GM21423 (cell line): Measurements from ENCODE around the gene SLC34A1.
"Not testable (repeated sequence)": the region's sequence is repeated elsewhere in the genome, so short reads cannot be mapped to it uniquely, and the experiment has no call there.

Source experiments
- ATAC-seq: cut with Tn5 transposase; IDR thresholded peaks from one replicate; pipeline ENCODE4 v1.9.1; 2021; ENCODE audit warnings: mild to moderate bottlenecking, moderate library complexity; ENCODE audit not compliant: unreplicated experiment

The SLC34A1 gene, protein sequence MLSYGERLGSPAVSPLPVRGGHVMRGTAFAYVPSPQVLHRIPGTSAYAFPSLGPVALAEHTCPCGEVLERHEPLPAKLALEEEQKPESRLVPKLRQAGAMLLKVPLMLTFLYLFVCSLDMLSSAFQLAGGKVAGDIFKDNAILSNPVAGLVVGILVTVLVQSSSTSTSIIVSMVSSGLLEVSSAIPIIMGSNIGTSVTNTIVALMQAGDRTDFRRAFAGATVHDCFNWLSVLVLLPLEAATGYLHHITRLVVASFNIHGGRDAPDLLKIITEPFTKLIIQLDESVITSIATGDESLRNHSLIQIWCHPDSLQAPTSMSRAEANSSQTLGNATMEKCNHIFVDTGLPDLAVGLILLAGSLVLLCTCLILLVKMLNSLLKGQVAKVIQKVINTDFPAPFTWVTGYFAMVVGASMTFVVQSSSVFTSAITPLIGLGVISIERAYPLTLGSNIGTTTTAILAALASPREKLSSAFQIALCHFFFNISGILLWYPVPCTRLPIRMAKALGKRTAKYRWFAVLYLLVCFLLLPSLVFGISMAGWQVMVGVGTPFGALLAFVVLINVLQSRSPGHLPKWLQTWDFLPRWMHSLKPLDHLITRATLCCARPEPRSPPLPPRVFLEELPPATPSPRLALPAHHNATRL

DNA sequence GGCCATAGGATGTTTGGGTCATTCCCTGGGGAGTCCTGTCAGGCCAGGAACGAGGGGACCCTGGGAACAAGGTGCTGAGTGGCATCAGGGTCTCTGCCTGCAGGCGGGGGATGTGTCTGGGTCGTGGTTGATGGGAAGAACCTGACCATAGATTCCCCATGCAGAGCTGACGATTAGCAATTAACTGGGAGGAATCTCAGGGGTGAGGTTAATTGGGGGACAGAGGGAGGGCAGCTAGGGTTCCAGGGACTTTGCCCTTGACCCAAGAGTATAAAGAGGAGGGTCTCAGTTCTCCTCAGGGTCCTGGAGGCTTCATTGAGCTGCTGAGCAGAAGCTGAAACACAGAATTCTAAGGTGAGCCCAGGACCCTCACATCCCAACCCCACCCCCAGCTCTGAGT, at the start of gene SLC34A1:
TSS of gene SLC34A1 (plus strand) at position 301 of the 400 bp plus-strand sequence. CDS start 1,308 bp downstream, outside the sequence.
- no peak for ATAC-seq

DNA sequence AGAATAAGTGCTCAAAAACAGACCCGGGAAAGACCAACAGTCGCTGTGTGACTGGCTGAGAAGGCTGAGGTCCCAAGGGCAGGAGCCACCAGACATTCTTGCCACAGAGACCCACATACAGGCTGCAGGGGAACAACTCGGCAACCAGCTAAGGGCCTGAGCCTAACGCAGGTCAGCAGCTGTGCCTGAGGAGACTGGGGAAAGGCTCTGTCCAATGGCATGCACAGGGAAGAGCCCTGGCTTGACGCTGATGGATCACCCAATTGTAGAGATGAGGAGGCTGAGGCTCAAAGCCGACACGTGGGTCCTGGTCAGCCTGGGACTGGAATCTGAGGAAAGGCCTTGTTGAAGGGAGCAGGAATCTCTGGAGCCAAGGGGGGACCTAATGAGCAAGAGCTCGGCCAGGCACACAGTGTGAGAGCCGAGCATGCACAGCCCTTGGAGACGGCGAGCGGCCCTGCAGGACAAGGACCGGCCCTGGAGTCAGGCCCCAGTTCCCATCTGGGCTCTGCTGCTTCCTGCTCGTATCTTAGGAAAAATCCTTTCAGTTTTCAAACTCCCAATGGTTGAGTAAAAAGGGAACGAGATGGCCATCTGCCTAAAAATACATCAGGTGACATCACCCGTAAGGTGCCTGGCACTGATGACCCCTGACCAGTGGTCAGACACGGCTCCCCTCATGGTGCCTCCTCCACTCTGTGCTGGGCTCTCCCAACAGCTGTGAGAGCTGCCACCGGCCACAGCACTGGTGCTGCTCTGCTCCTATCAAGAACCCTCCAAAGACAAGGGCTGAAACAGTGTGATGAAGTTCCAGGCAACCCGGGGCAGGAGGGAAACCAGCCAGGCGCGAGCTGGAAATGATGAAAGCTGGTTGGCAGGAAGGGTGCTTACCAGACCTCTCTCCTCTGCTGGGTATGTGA, 49.2 kb upstream of the SLC34A1 start:
- ATAC-seq = no peak

DNA sequence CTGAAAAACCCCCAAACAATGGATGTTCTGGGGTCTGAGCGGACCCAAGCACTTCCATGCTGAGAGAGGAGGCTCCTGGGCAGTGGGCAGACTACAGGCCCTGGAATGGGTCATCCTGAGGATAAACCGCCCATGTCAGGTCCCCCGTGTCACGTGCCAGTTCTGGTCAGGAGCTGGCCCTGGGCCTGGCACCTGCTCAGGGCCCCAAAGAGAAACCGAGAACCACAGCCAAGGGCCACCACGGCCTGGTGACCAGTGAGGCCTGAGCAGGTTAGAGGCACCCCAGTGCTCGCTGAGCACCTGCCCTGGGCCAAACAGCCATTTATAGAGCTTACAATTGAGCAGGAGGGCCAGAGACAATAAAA, 48.6 kb upstream of the SLC34A1 start:
- no peak for ATAC-seq

DNA sequence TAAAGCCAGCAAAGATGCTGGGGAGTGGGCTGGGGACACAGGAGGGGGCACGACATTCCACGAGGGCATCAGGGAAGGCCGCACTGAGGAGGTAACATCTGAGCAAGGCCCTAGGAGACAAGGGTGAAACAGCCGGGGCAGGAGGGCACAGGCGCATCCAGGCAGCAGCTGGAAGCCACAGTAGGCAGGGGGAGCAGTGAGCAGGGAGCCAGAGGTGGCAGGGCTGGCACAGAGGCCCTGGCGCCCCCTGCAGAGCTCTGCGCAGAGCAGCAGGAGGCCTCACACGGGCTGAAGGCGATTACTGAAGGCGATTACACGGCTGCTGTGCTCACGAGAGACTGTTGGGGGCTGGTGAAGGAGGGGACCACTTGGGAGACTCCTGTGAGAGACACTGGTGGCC, 48.1 kb upstream of the SLC34A1 start:
- no peak for ATAC-seq

DNA sequence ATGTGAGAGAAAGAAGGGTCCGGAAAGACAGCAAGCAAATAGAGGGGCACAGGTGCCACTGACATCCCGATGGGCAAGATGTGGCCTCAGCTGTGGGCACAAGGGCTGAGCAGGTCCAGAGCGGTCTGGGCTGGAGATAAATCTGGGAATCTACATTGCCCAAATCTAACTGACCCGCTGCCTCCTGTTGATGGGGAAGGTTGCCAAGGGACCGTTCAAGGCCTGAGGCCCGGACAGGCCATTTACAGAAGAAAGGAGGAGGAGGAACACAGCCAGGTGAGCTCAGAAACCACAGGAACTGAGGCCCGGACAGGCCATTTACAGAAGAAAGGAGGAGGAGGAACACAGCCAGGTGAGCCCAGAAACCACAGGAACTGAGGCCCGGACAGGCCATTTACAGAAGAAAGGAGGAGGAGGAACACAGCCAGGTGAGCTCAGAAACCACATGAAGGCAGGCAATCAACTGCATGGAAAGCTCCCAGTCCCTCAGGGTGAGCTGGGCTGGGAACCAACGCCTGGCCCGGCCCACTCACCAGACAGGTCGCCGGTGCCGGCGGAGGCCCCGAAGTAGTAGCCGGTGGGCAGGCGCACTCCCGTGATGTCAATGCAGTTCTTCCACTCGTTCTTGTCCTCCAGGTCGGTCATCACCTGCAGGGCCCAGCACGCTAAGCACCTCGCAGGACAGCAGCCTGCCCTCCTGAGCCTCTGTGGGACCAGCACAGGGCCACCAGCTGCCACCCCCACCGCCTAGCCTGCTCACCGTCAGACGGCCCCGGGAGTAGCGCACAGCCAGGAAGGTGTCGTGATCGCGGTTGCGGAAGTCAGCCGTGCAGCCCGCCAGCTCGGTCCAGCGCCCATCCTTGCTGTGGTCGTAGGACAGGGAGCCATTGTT, 47.4 kb upstream of the SLC34A1 start:
- ATAC-seq = no peak

DNA sequence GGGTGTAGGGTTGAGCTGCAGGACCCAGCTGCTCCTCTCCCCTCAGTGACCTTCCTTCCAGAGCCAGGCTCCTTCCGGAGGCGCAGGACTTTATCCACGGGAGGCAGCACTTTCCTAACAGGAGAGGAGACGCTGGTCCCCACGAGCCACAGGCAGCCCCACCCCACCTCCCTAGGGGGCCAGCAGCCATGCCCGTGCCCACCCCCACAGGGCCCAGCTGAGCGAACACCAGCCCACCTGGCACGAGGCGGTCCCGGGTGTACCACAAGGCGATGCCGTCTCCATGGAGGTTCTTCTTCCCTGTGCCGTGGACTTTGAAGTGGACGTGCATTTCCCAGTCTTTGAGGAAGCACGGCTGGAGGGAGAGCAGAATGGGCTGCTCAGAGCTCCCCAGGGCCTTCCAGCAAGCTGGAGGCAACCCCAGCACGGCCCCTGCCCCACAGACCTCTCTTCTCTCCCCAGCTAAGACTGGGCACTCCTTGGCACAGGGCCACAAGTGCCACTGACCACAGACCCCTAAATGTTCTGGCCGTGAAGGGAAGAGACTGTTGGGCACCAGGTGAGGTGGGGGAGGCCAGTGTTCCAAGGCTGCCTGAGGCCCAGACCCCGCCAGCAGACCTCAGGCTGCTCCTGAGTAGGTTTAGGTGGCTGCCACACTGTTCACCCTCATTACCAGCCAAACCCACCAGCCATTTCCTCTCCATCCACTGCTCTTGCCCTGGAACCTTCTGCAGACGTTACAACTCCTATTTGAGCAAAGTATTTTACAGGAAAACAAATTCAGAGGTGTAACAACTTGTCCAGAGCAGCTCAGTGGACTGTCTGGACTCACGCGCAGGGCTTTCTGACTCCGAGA, 45.8 kb upstream of the SLC34A1 start:
- no peak for ATAC-seq

DNA sequence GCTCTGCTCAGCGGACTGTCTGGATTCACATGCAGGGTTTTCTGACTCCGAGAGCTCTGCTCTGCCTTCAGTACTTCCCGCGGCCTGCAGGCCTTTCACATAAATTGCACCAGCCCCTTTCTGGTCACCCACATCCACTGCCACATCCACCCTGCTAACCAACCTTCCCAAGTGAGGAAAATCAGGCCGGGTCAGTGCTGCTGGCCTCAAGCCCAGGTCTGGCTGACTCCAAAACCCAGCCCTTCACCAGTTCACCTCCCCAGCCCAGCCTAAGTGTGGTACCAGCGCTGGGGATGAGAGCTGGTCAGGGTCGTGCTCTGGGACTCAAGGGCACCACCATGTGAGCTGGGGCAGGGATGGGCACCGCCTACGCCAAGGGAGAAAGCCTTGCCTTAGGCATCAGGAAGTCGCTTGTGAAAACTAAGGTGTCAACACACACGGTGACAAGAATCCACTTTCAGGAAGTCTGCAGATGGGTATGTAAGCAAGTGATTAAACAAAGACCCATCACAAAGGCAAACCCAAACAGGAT, 45.1 kb upstream of the SLC34A1 start:
- no peak for ATAC-seq

DNA sequence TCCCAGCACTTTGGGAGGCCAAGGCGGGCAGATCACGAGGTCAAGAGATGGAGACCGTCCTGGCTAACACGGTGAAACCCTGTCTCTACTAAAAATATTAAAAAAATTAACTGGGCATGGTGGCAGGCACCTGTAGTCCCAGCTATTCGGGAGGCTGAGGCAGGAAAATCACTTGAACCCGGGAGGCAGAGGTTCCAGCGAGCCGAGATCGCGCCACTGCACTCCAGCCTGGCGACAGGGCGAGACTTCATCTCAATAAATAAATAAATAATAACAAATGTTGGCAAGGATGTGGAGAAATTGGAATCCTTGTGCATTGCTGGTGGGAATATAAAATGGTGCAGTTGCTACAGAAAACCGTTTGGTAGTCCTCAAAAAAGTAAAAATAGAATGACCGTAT, 41.2 kb upstream of the SLC34A1 start:
- ATAC-seq = not testable (repeated sequence)

DNA sequence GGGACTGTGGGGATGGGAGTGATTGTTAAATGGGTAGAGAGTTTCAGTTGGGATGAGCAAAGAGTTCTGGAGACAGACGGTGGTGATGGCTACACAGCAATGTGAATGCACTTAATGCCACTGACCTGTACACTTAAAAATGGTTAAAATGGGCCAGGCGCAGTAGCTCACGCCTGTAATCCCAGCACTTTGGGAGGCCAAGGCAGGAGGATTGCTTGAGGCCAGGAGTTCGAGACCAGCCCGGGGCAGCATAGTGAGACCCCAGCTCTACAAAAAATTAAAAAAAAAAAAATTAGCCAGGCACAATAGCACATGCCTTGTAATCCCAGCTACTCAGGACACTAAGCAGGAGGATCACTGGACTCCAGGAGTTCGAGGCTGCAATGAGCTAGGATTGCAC, 40.5 kb upstream of the SLC34A1 start:
- no peak for ATAC-seq

DNA sequence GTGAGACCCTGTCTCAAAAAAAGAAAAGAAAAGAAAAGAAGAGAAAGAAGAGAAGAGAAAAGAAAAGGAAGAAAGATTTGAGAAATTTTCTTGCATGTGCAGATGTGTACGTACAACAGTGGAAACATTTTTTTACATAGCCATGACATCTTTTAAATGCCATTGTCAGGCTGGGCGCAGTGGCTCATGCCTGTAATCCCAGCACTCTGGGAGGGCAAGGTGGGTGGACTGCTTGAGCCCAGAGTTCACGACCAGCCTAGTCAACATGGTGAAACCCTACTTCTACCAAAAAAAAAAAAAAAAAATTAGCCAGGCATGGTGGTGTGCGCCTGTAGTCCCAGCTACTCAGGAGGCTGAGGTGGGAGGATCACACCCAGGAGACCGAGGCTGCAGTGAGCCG, 39.3 kb upstream of the SLC34A1 start:
- no peak for ATAC-seq

DNA sequence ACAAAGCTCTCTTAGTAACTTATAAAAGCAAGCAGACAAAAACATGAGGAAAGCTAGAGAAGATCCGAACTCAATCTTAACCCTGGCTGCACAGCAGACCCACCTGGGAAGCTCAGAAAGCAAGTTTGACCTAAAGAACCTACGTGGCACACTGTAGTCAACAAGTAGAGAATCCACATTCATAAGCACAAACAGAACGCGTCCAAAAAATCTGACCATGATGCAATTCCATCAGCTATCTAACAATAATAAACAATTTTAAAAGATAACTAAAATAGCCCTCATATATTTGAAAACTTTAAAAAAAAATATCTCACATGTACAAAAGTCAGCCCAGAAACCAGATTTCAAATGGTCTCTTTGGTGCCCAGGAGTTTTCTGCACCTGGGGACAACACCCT, 37.4 kb upstream of the SLC34A1 start:
- ATAC-seq = no peak

DNA sequence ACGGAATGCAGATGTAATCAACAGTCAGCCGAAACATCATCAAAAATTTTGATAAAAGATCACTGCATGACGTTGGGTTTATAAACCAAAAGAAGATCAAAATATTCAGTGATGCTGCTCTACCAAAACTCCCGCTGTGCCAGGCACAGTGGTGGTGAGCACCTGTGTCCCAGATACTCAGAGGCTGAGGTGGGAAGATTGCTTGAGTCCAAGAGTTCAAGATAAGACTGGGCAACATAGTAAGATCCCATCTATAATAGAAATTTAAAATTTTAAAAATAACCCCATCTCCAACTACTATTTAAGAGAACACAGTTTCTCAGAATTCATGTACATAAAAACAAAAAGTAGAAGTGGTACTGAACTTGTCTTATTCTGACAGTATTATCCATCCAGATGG, 36.5 kb upstream of the SLC34A1 start:
- no peak for ATAC-seq

DNA sequence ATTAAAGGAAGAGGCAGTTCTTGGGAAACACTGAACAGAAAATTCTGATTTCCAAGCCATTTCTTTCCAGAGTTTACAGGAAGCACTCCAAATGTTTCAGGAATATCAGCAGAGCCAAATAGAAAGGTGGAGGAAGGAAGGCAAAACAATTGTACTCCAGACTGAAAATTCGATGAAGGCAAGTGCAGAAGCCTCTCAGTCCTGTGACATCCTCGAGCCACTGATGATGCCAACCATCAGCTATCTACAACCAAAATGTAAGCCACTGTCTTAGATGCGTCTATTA, 34.9 kb upstream of the SLC34A1 start:
- no peak for ATAC-seq

DNA sequence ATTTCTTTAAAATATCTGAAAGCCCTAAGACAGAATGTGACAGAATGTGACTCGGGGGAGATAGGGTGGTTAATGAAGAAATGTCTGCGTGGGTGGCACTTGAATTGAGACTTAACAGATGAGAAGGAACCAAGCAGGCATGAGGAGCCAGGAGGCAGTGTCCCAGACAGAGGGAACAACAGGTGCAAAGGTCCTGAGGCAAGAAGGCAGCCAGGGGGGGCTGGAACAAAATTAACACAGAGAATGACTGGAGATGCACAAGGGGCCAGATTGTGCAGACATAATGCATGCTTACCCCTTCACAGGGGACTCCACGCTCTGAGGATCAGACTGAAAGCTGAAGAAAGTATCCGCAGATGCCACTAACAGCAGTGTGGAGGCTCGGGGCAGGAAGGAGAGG, 34.5 kb upstream of the SLC34A1 start:
- no peak for ATAC-seq

DNA sequence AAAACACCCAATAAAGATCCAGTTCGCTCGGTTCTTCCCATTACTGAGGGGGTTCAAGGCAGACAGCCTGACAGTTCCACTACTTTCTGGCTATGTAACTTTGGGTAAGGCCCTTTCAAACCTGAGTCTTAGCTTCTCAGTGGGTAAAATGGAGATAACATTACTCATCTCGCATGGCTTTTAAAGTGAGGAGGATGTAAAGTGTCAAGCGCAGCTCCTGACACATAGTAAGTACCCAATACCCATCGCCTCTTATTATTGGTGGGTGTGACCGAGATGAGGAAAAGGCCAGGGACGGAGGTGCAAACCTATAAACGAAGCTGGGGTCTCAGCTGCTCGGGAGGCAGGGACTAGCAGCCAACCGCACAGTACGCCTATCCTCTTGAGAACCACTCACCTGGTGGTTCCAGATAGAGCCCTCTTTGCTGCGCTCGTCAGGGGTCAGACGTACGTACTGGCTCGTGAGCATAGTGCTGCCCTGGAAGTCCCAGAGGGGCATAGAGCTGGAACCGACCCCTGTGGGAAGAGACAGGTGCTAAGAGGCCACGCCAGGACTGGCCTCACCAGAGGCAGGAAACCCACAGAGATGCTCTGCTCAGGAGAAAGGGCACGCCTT, 33.4 kb upstream of the SLC34A1 start:
- no peak for ATAC-seq

DNA sequence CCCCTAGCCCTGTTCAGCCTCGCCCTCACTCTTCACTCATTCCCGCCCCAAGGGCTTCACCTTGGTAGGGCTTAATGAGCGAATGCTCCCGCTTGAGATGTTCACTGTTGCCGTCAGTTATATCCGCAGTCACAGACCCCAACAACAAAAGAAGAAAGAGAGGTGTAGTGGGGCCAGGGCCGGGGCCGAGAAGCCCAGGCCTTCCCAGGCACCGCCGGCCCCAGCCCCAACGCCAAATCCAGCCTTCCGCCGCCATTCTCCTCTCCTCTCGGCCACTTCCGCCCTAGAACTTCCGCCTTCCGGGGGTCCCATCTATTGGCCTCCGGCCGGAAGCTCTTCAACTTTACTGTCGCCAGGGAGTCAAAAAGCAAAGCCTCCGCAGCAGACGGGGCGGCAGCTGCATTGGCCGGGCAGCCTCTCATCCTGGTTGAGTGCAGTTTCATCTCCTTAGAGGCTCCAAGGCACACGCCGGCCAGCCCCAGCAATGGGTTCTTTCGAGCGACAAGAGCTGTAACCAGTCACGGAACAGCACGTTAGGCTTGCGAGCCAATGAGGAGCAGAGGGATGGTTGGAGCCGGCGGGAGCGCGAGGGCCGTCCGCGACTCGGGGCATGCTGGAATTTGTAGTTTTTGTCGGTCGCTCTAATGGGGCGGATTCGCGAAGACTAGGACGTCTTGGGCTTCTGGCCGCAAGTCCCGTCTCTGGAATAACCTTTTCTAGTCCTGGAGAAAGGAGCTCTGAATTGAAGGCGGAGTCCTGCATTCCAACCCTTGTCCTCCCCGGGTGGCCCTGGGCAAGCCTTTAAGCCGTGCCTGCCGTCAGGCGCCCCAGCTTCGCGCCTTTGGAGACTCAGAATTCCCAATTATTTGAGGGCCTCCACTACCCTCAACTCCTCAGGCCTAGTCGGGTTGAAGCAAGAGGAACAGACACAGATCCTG, 32.6 kb upstream of the SLC34A1 start, which contains the start of gene LMAN2:
TSS of gene LMAN2 (minus strand) at position 277 of the 938 bp plus-strand sequence. CDS start at position 256, 21 bp downstream.
- ATAC-seq = peak; percentile 96

DNA sequence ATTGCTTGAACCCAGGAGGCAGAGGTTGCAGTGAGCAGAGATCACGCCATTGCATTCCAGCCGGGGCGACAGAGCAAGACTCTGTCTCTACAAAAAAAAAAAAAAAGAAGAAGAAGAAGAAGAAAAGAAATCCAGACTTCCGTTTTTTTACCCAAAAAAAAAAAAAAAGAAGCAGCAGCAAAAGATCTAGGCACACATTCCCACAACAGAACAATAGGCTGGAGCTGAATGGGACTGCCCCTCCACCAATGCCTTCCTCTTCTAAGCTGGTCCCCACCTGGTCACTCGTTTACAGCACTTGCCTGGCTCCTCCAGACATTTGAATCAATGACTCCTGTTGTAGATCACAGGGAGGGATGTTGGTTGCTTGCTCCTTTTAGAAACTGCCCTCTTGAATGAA, 31.1 kb upstream of the SLC34A1 start:
- no peak for ATAC-seq

DNA sequence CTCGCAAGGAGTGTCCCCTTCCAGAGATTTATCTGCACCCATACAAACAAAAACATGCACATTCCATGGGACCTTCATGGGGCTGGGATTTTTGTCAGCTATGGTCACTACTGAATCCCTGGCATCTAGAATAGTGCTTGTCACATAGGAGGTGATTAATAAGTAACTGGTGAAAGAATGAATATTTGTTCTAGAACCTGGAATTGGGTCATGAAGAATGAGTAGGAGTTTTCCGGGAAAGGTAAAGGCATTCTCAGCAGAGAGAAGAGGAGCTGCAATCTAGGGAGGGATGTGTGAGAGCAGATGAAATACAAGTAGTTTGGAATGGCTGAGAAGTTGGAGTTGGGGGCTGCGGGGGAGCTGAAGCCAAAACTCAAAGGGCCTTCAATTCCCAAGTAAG, 30.0 kb upstream of the SLC34A1 start:
- no peak for ATAC-seq
